SK-N-SH (cell line): ENCODE results near the gene LRRC25. TPM values are rescaled to one million over a fixed set of nuclear protein-coding genes. Genes with fewer than 3 reads are reported as not detected.

Experiments used
- CTCF ChIA-PET: fragments of 300-600, 350-600 bp; formaldehyde crosslinking; extraction: SDS; loops from one replicate; lab custom pipeline; 2021; lab: Yijun Ruan, JAX
- POLR2A ChIA-PET: fragments of 350-600 bp; sonication (Branson Sonifier 250); formaldehyde crosslinking; extraction: SDS; loops from one replicate; lab custom pipeline; 2020; ENCODE audit warnings: antibody characterized with exemption, inconsistent platforms; lab: Yijun Ruan, JAX
- DNase-seq: peaks from one replicate; pipeline ENCODE4 v3.0.0; 2012
- H2AFZ ChIP-seq: fragments of 200-600 bp; sonication (generic); 2 replicates; pipeline ENCODE4 v1.8.1; 2016; ENCODE audit warnings: antibody characterized with exemption, mild to moderate bottlenecking, low read depth
- H3F3A ChIP-seq: fragments of 200-600 bp; sonication (generic); replicated peaks from 2 replicates; pipeline ENCODE3; 2016; ENCODE audit warnings: antibody characterized with exemption, mild to moderate bottlenecking; ENCODE audit not compliant: insufficient read depth
- H3K27ac ChIP-seq, 2 experiments: fragments of 200-500 bp in 1 of 2; fragments of 200-600 bp in 1 of 2; sonication (Bioruptor generic) in 1 of 2; sonication (generic), shearing (Covaris generic) in 1 of 2; 2 replicates each; pipeline versions ENCODE4 v1.5.1 to v1.6.1; 2014 to 2016; ENCODE audit warnings: low read depth in 2 of 2, inconsistent platforms in 1 of 2, low read length in 1 of 2, mild to moderate bottlenecking in 1 of 2, mixed read lengths in 1 of 2
- H3K27me3 ChIP-seq: fragments of 200-600 bp; sonication (generic), shearing (Covaris generic); 2 replicates; pipeline ENCODE4 v1.6.1; 2016; ENCODE audit warnings: mixed run types; ENCODE audit not compliant: insufficient read depth
- H3K36me3 ChIP-seq, 2 experiments: fragments of 200-500 bp in 1 of 2; fragments of 200-600 bp in 1 of 2; sonication (Bioruptor generic) in 1 of 2; sonication (generic) in 1 of 2; replicated peaks in 1 of 2; 2 replicates each; pipeline versions ENCODE3 to v1.5.1; 2014 to 2016; ENCODE audit warnings: low read length in 1 of 2, mild to moderate bottlenecking in 1 of 2; ENCODE audit not compliant: insufficient read depth in 2 of 2, control insufficient read depth in 1 of 2
- H3K4me1 ChIP-seq, 2 experiments: fragments of 200-500 bp in 1 of 2; fragments of 200-600 bp in 1 of 2; sonication (Bioruptor generic) in 1 of 2; sonication (generic), shearing (Covaris generic) in 1 of 2; 2 replicates each; pipeline versions ENCODE4 v1.5.1 to v1.6.1; 2014 to 2016; ENCODE audit warnings: low read depth in 1 of 2, low read length in 1 of 2, mixed run types in 1 of 2; ENCODE audit not compliant: insufficient read depth in 2 of 2, control insufficient read depth in 1 of 2
- H3K4me2 ChIP-seq: fragments of 200-600 bp; sonication (generic), shearing (Covaris generic); 2 replicates; pipeline ENCODE4 v1.6.1; 2017; ENCODE audit warnings: mixed run types
- H3K4me3 ChIP-seq, 2 experiments: fragments of 200-500 bp in 1 of 2; fragments of 200-600 bp in 1 of 2; sonication (Bioruptor generic) in 1 of 2; sonication (generic), shearing (Covaris generic) in 1 of 2; 2 replicates each; pipeline versions ENCODE4 v1.5.1 to v1.8.1; 2014 to 2016; ENCODE audit warnings: low read depth in 2 of 2, inconsistent platforms in 1 of 2, low read length in 1 of 2, mild to moderate bottlenecking in 1 of 2, mixed read lengths in 1 of 2, moderate library complexity in 1 of 2
- H3K79me2 ChIP-seq: fragments of 200-600 bp; sonication (generic); 2 replicates; pipeline ENCODE4 v1.8.1; 2017; ENCODE audit warnings: mild to moderate bottlenecking; ENCODE audit not compliant: insufficient read depth
- H3K9ac ChIP-seq: fragments of 200-600 bp; sonication (generic); 2 replicates; pipeline ENCODE4 v1.6.1; 2017; ENCODE audit warnings: mixed run types
- H3K9me2 ChIP-seq: fragments of 200-600 bp; sonication (generic); 2 replicates; pipeline ENCODE4 v1.6.1; 2017; ENCODE audit warnings: mixed run types
- H3K9me3 ChIP-seq: fragments of 200-600 bp; sonication (generic); 2 replicates; pipeline ENCODE4 v1.6.1; 2017; ENCODE audit warnings: mixed run types, mild to moderate bottlenecking, moderate library complexity
- H4K20me1 ChIP-seq: fragments of 200-600 bp; sonication (generic); 2 replicates; pipeline ENCODE4 v1.6.1; 2017; ENCODE audit warnings: mild to moderate bottlenecking, mixed run types; ENCODE audit not compliant: insufficient read depth
- FOXM1 ChIP-seq: IDR thresholded peaks from 2 replicates; pipeline ENCODE4 v1.4.0; 2012; ENCODE audit warnings: low read depth, mild to moderate bottlenecking
- MEF2A ChIP-seq: IDR thresholded peaks from 2 replicates; pipeline ENCODE4 v1.4.0; 2012; ENCODE audit warnings: low read depth, borderline replicate concordance
- NRF1 ChIP-seq: IDR thresholded peaks from 2 replicates; pipeline ENCODE4 v1.6.1; 2012; ENCODE audit warnings: low read depth, mild to moderate bottlenecking, low read length
- RAD21 ChIP-seq: IDR thresholded peaks from 2 replicates; pipeline ENCODE4 v1.6.1; 2012; ENCODE audit warnings: mild to moderate bottlenecking, low read length
- SMC3 ChIP-seq: IDR thresholded peaks from 2 replicates; pipeline ENCODE4 v1.6.1; 2012; ENCODE audit warnings: low read depth, low read length, improper control_type of control experiment
- TCF12 ChIP-seq: IDR thresholded peaks from 2 replicates; pipeline ENCODE4 v1.4.0; 2012
- WGBS: methylation state at CpG from one replicate; pipeline ENCODE4 v1.1.6; 2017; ENCODE audit warnings: low lambda C conversion rate; 5-methylcytosine and 5-hydroxymethylcytosine counted together
- polyA plus RNA-seq, 3 experiments: library from polyadenylated mRNA; depleted of rRNA; stranded (reverse); fragments of >200 nt; gene quantifications; 2 replicates each; pipeline ENCODE4 v1.2.3, GENCODE V29; 2012
- small RNA-seq, 7 experiments: library from RNA; depleted of rRNA; stranded (forward); fragments of <200 nt; gene quantifications; one replicate each; pipeline ENCODE3, GENCODE V24; 2012
- TF ChIP-seq, protein P1 (sequence below): IDR thresholded peaks from 2 replicates; pipeline ENCODE4 v1.4.0; 2012; ENCODE audit warnings: low read depth, borderline replicate concordance

LRRC25 gene
- polyA plus RNA-seq, 1 of the 3 experiments (the other 2 are of a cell fraction) = not detected

GRCh38 chr19:18342090-18342632 lies 55.3 kb downstream of the LRRC25 start:
- ChIA-PET POLR2A (interaction anchor here (0.9 to 1.3 kb wide), 2 partner anchors 60 to 63 kb away, joined by 3 to 6 read pairs; partner anchors contain the start of gene JUND), CTCF (interaction anchor here (0.5 to 5.3 kb wide), 9 partner anchors 8 to 661 kb away, joined by 3 to 45 read pairs (median 8); partner anchors contain the start of gene LSM4)
- WGBS = 94% methylated on average over 8 of the region's 8 CpGs

More at GRCh38 chr19:18342090-18342632, 55.3 kb downstream of the LRRC25 start:
- Histone ChIP-seq H3K27me3 (no peaks in the 10 kb centered on the region), H3K27ac (no peak overlapping the region), H4K20me1 (no peaks in the 10 kb centered on the region), H3K4me2 (no peak overlapping the region), H3K9ac (no peak overlapping the region), H3K36me3 (no peaks in the 10 kb centered on the region), H3K79me2 (no peaks in the 10 kb centered on the region), H2AFZ (no peak overlapping the region), H3K9me2 (no peaks in the 10 kb centered on the region), H3K4me3 (no peak overlapping the region), H3K4me1 (peaks cover 0 to 9% of the 10 kb centered on the region in 2 experiments; a peak in 1 of 4 replicates), H3F3A (peaks cover 4% of the 10 kb centered on the region), H3K9me3 (no peaks in the 10 kb centered on the region)
- TF ChIP-seq, protein P1, sequence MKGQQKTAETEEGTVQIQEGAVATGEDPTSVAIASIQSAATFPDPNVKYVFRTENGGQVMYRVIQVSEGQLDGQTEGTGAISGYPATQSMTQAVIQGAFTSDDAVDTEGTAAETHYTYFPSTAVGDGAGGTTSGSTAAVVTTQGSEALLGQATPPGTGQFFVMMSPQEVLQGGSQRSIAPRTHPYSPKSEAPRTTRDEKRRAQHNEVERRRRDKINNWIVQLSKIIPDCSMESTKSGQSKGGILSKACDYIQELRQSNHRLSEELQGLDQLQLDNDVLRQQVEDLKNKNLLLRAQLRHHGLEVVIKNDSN = no peak
- TF ChIP-seq TCF12 = no peak
- no peak for TF ChIP-seq NRF1
- no peak for TF ChIP-seq MEF2A
- TF ChIP-seq RAD21 = no peak
- no peak for TF ChIP-seq SMC3
- TF ChIP-seq FOXM1 = no peak
- DNase-seq = no peak

Small RNA genes lying within 50 kb of the gene (small RNA-seq; reads per million reads assigned to genes)
- 0.29 to 6.7 (median 2.1) reads per million in 7 experiments for gene MIR3189

Other genes with a start within 250 kb of the LRRC25 start
- 27.5 and 36.6 TPM in 2 replicates for gene PIK3R2, start 244.5 kb downstream of the LRRC25 start, polyA plus RNA-seq (2012; rRNA removed)
- gene IFI30, start 223.8 kb downstream of the LRRC25 start, polyA plus RNA-seq (2012; rRNA removed) = 10.7 and 11.6 TPM in 2 replicates
- 17.5 and 20.6 TPM in 2 replicates for gene MPV17L2, start 204.4 kb downstream of the LRRC25 start, polyA plus RNA-seq (2012; rRNA removed)
- 9.1 and 9.7 TPM in 2 replicates for gene RAB3A, start 193.6 kb downstream of the LRRC25 start, polyA plus RNA-seq (2012; rRNA removed)
- 0.36 and 1.0 TPM in 2 replicates for gene PDE4C, start 171.2 kb downstream of the LRRC25 start, polyA plus RNA-seq (2012; rRNA removed)
- gene IQCN, start 123.2 kb downstream of the LRRC25 start, polyA plus RNA-seq (2012; rRNA removed) = 1.9 and 2.5 TPM in 2 replicates
- gene JUND, start 116.0 kb downstream of the LRRC25 start, polyA plus RNA-seq (2012; rRNA removed) = 92.5 and 115 TPM in 2 replicates
- gene LSM4, start 74.5 kb downstream of the LRRC25 start, polyA plus RNA-seq (2012; rRNA removed) = 235 and 277 TPM in 2 replicates
- 13.8 and 13.9 TPM in 2 replicates for gene PGPEP1, start 57.0 kb downstream of the LRRC25 start, polyA plus RNA-seq (2012; rRNA removed)
- gene GDF15, start 11.5 kb downstream of the LRRC25 start, polyA plus RNA-seq (2012; rRNA removed) = 74.1 and 129 TPM in 2 replicates
- 22.5 and 24.9 TPM in 2 replicates for gene SSBP4, start 21.8 kb upstream of the LRRC25 start, polyA plus RNA-seq (2012; rRNA removed)
- gene ISYNA1, start 40.5 kb upstream of the LRRC25 start, polyA plus RNA-seq (2012; rRNA removed) = 48.0 and 49.4 TPM in 2 replicates
- gene ELL, start 124.4 kb upstream of the LRRC25 start, polyA plus RNA-seq (2012; rRNA removed) = 3.6 and 7.4 TPM in 2 replicates
- gene FKBP8, start 146.0 kb upstream of the LRRC25 start, polyA plus RNA-seq (2012; rRNA removed) = 227 and 273 TPM in 2 replicates
- 151 and 165 TPM in 2 replicates for gene KXD1, start 160.2 kb upstream of the LRRC25 start, polyA plus RNA-seq (2012; rRNA removed)
- 2,690 and 3,026 TPM in 2 replicates for gene UBA52, start 174.2 kb upstream of the LRRC25 start, polyA plus RNA-seq (2012; rRNA removed)
- 109 and 159 TPM in 2 replicates for gene REX1BD, start 191.2 kb upstream of the LRRC25 start, polyA plus RNA-seq (2012; rRNA removed)
- gene CRLF1, start 209.2 kb upstream of the LRRC25 start, polyA plus RNA-seq (2012; rRNA removed) = 0.71 and 0.84 TPM in 2 replicates
- gene TMEM59L, start 215.2 kb upstream of the LRRC25 start, polyA plus RNA-seq (2012; rRNA removed) = 5.8 and 9.6 TPM in 2 replicates
- 1.9 and 4.6 TPM in 2 replicates for gene KLHL26, start 239.4 kb upstream of the LRRC25 start, polyA plus RNA-seq (2012; rRNA removed)